ENCODE data around the gene RNGTT.

RNGTT gene

DNA sequence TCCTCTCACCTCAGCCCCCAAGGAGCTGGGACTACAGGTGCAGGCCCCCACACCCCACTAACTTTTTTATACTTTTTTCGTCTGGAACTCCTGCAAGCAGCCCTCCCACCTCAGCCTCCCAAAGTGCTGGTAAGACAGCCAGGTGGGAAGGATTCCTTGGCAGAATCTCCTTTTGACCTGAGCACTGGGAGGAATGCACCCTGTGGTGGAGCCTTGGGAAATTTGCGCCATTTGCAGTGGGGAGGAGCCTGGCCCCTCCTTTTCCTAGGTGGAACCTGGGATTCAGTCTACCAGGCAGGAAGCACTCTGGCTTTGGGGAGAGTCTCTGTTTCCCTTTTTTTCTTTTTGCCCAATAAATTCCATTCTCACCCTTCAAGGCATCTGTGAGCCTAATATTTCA lies 2.3 kb upstream of the RNGTT start:
- H3K4me1 ChIP-seq (ENCODE audit: insufficient read depth, low read length, poor library complexity, severe bottlenecking) = peaks cover 28% of the 10 kb centered on the region
- no peak overlapping the region for H3K4me2 ChIP-seq (ENCODE audit: low read depth, low read length, poor library complexity, severe bottlenecking)
- H3K9me3 ChIP-seq (ENCODE audit: insufficient read depth, low read depth, low read length) = no peaks in the 10 kb centered on the region
- no peaks in the 10 kb centered on the region for H3K36me3 ChIP-seq (ENCODE audit: insufficient read depth, low read length)
- H3K9ac ChIP-seq (ENCODE audit: low read depth, low read length, poor library complexity, severe bottlenecking) = no peak overlapping the region
- no peaks in the 10 kb centered on the region for H3K27me3 ChIP-seq (ENCODE audit: insufficient read depth, low read length, poor library complexity, severe bottlenecking)
- no peak overlapping the region for H2AFZ ChIP-seq (ENCODE audit: low read length)
- H4K20me1 ChIP-seq (ENCODE audit: insufficient read depth, low read length, poor library complexity, severe bottlenecking) = peaks cover 15% of the 10 kb centered on the region
- no peaks in the 10 kb centered on the region for H3K9me2 ChIP-seq (replicated peaks; ENCODE audit: low read depth, low read length)
- H3K4me3 ChIP-seq (ENCODE audit: low read length, poor library complexity, severe bottlenecking) = no peak overlapping the region
- H3F3A ChIP-seq (ENCODE audit: low read depth) = no peaks in the 10 kb centered on the region
- no peak for TF ChIP-seq CTCF (conservative IDR thresholded peaks at IDR 0.05; ENCODE audit: low read length)
- TF ChIP-seq EZH2phosphoT487 (IDR thresholded peaks at IDR 0.05; ENCODE audit: borderline replicate concordance) = no peak
- H3K79me2 ChIP-seq (ENCODE audit: insufficient read depth, low read length) = peaks cover 35% of the 10 kb centered on the region

DNA sequence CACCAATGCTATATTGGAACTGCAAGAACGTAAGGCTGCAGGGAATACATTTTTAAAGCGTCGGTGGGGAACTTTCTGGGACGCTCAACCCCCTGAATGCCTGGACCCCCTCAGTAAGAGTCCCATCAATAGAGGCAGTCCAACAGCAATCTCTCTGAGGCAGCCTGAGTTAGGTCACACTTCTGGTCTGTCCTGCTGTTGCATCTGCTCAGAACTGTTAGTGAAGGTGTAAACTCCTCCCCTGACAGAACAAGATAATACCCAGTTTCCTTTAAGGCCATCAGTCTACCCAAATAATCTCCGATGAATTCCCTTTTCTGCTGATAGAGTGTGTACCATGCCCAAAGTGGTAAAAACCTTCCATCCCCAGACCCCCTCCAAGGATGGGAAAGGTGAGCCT lies 1.1 kb upstream of the RNGTT start:
- Histone ChIP-seq H3K79me2 (ENCODE audit: insufficient read depth, low read length) (peaks cover 47% of the 10 kb centered on the region), H2AFZ (ENCODE audit: low read length) (peak overlapping the region; percentile 98), H3K4me1 (ENCODE audit: insufficient read depth, low read length, poor library complexity, severe bottlenecking) (peaks cover 40% of the 10 kb centered on the region), H3K9me2 (replicated peaks; ENCODE audit: low read depth, low read length) (no peaks in the 10 kb centered on the region), H3K4me3 (ENCODE audit: low read length, poor library complexity, severe bottlenecking) (peak overlapping the region; percentile 99), H3K9ac (ENCODE audit: low read depth, low read length, poor library complexity, severe bottlenecking) (peak overlapping the region; percentile 83), H3K4me2 (ENCODE audit: low read depth, low read length, poor library complexity, severe bottlenecking) (peak overlapping the region; percentile 93), H3K9me3 (ENCODE audit: insufficient read depth, low read depth, low read length) (no peaks in the 10 kb centered on the region), H4K20me1 (ENCODE audit: insufficient read depth, low read length, poor library complexity, severe bottlenecking) (peaks cover 26% of the 10 kb centered on the region), H3K27me3 (ENCODE audit: insufficient read depth, low read length, poor library complexity, severe bottlenecking) (no peaks in the 10 kb centered on the region), H3F3A (ENCODE audit: low read depth) (no peaks in the 10 kb centered on the region), H3K36me3 (ENCODE audit: insufficient read depth, low read length) (no peaks in the 10 kb centered on the region)
- TF ChIP-seq CTCF (conservative IDR thresholded peaks at IDR 0.05; ENCODE audit: low read length) = no peak
- no peak for TF ChIP-seq EZH2phosphoT487 (IDR thresholded peaks at IDR 0.05; ENCODE audit: borderline replicate concordance)

GRCh38 chr6:88958842-88959241 lies 4.6 kb downstream of the RNGTT start:
- H3K4me1 ChIP-seq (ENCODE audit: insufficient read depth, low read length, poor library complexity, severe bottlenecking) = peaks cover 37% of the 10 kb centered on the region
- no peaks in the 10 kb centered on the region for H3K9me2 ChIP-seq (replicated peaks; ENCODE audit: low read depth, low read length)
- H3K79me2 ChIP-seq (ENCODE audit: insufficient read depth, low read length) = peaks cover 93% of the 10 kb centered on the region
- H3K27me3 ChIP-seq (ENCODE audit: insufficient read depth, low read length, poor library complexity, severe bottlenecking) = no peaks in the 10 kb centered on the region
- H3K9ac ChIP-seq (ENCODE audit: low read depth, low read length, poor library complexity, severe bottlenecking) = no peak overlapping the region
- peaks cover 39% of the 10 kb centered on the region for H4K20me1 ChIP-seq (ENCODE audit: insufficient read depth, low read length, poor library complexity, severe bottlenecking)
- H3F3A ChIP-seq (ENCODE audit: low read depth) = no peaks in the 10 kb centered on the region
- H3K36me3 ChIP-seq (ENCODE audit: insufficient read depth, low read length) = no peaks in the 10 kb centered on the region
- peaks cover 6% of the 10 kb centered on the region; the same call in 1 of the 2 replicates for H3K9me3 ChIP-seq (ENCODE audit: insufficient read depth, low read depth, low read length)
- peak overlapping the region; percentile 73 for H3K4me2 ChIP-seq (ENCODE audit: low read depth, low read length, poor library complexity, severe bottlenecking)
- H3K4me3 ChIP-seq (ENCODE audit: low read length, poor library complexity, severe bottlenecking) = peak overlapping the region; percentile 1
- H2AFZ ChIP-seq (ENCODE audit: low read length) = no peak overlapping the region
- no peak for TF ChIP-seq CTCF (conservative IDR thresholded peaks at IDR 0.05; ENCODE audit: low read length)
- TF ChIP-seq EZH2phosphoT487 (IDR thresholded peaks at IDR 0.05; ENCODE audit: borderline replicate concordance) = no peak

Data from Loucy (cell line).